ENCODE measurements around the gene SORCS1. TPM values are rescaled to one million over a fixed set of nuclear protein-coding genes. Genes with fewer than 3 reads are reported as not detected.

Gene SORCS1
- total and polyA plus RNA-seq, 12 donors, result 0.18 to 11.1 (median 1.1) TPM

GRCh38 chr10:106557053-106557452 is 607.5 kb downstream of the SORCS1 start:
- H3K27ac ChIP-seq, result no peak overlapping the region
- no peak for DNase-seq
- no peak for TF ChIP-seq POLR2A (IDR thresholded peaks at IDR 0.05)
- TF ChIP-seq, protein P1, sequence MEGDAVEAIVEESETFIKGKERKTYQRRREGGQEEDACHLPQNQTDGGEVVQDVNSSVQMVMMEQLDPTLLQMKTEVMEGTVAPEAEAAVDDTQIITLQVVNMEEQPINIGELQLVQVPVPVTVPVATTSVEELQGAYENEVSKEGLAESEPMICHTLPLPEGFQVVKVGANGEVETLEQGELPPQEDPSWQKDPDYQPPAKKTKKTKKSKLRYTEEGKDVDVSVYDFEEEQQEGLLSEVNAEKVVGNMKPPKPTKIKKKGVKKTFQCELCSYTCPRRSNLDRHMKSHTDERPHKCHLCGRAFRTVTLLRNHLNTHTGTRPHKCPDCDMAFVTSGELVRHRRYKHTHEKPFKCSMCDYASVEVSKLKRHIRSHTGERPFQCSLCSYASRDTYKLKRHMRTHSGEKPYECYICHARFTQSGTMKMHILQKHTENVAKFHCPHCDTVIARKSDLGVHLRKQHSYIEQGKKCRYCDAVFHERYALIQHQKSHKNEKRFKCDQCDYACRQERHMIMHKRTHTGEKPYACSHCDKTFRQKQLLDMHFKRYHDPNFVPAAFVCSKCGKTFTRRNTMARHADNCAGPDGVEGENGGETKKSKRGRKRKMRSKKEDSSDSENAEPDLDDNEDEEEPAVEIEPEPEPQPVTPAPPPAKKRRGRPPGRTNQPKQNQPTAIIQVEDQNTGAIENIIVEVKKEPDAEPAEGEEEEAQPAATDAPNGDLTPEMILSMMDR (IDR thresholded peaks at IDR 0.05), result no peak
- H3K9me3 ChIP-seq (replicated peaks in 1 of 3), result no peaks in the 10 kb centered on the region
- intact Hi-C loops (cut with DNase I), result no loop called here
- no peaks in the 10 kb centered on the region for H3K36me3 ChIP-seq (replicated peaks in 1 of 2)
- no peak overlapping the region for H3K4me3 ChIP-seq
- H3K27me3 ChIP-seq, result no peaks in the 10 kb centered on the region
- H3K4me1 ChIP-seq (replicated peaks in 1 of 2), result no peaks in the 10 kb centered on the region

- Histone ChIP-seq H3K4me1 (replicated peaks in 1 of 2) (no peaks in the 10 kb centered on the region), H3K27me3 (no peaks in the 10 kb centered on the region), H3K27ac (no peak overlapping the region), H3K4me3 (no peak overlapping the region), H3K9me3 (replicated peaks in 1 of 3) (no peaks in the 10 kb centered on the region), H3K36me3 (replicated peaks in 1 of 2) (no peaks in the 10 kb centered on the region)
- no peak for TF ChIP-seq POLR2A (IDR thresholded peaks at IDR 0.05)
- TF ChIP-seq, protein P1 (IDR thresholded peaks at IDR 0.05), result no peak
- no peak for DNase-seq
- 70 to 85% (median 81%) methylated on average over 2 of the region's 2 CpGs for WGBS, 4 donors
- intact Hi-C loops (cut with DNase I), result no loop called here
Measured at GRCh38 chr10:106555599-106555998, 608.9 kb downstream of the SORCS1 start.

DNA sequence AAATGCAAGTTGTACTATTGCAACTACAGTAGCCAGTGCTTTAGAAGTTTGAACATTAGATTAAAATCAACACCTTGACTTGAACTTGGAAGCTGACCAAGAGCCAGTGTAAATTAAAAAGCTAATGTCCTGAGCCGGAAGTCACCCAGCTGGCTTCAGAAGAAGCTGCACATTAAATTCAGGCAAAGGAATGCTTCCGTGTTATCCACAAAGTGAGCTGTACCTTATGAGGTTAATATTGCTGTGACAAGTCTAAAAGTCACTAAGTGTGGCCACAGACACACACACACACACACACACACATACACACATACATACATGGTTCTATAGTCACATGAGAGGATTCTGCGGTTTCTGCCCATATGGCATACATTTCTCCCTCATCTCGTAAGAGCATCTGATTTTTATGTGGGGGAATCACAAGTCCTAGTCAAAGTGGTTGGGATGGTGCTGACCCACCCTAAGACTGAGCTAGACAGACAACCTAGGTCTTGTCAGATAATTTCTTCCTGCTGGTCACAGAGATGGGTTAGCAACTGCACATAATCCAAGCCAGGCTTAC is 612.9 kb downstream of the SORCS1 start:
- no peaks in the 10 kb centered on the region for H3K27me3 ChIP-seq
- TF ChIP-seq, protein P1 (IDR thresholded peaks at IDR 0.05), result no peak
- TF ChIP-seq POLR2A (IDR thresholded peaks at IDR 0.05), result no peak
- H3K9me3 ChIP-seq (replicated peaks in 1 of 3), result no peaks in the 10 kb centered on the region
- H3K4me3 ChIP-seq, result no peak overlapping the region
- intact Hi-C loops (cut with DNase I), result no loop called here
- H3K4me1 ChIP-seq (replicated peaks in 1 of 2), result no peaks in the 10 kb centered on the region
- no peak overlapping the region for H3K27ac ChIP-seq
- DNase-seq, result no peak
- no peaks in the 10 kb centered on the region for H3K36me3 ChIP-seq (replicated peaks in 1 of 2)
- 75 to 83% (median 83%) methylated on average over 4 of the region's 4 CpGs for WGBS, 4 donors

DNA sequence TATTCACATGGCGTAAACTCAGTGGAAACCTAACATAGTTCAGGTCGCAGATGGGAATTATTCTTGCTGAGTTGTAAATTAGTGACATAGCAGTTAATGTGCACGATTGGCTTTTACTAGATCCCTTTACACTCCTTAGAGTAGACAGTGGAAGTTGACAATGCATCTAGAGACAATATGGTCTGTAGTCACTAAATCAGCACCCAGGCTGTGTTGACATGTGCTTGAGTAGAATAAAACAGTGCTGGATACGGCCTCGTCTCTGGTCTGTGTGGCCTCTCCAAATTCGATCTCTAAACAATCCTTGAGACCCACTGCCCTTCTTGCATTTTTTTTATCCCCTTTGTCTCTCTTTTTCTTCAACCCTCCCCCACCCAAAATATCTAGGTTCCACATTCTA is 615.7 kb downstream of the SORCS1 start:
- intact Hi-C loops (cut with DNase I), result no loop called here
- no peaks in the 10 kb centered on the region for H3K4me1 ChIP-seq (replicated peaks in 1 of 2)

More for the DNA sequence above, 615.7 kb downstream of the SORCS1 start:
- no peak overlapping the region for H3K27ac ChIP-seq
- no peaks in the 10 kb centered on the region for H3K27me3 ChIP-seq
- no peak overlapping the region for H3K4me3 ChIP-seq
- 76 to 83% (median 77%) methylated on average over 6 of the region's 6 CpGs for WGBS, 4 donors
- no peaks in the 10 kb centered on the region for H3K9me3 ChIP-seq (replicated peaks in 1 of 3)
- no peak for DNase-seq
- H3K36me3 ChIP-seq (replicated peaks in 1 of 2), result no peaks in the 10 kb centered on the region
- TF ChIP-seq, protein P1 (IDR thresholded peaks at IDR 0.05), result no peak
- no peak for TF ChIP-seq POLR2A (IDR thresholded peaks at IDR 0.05)
